ENCODE results near the gene TSPEAR.

Gene TSPEAR

GRCh38 chr21:44486302-44486701 lies 225.1 kb downstream of the TSPEAR start:
- no peak overlapping the region for H3K27ac ChIP-seq
- H3K36me3 ChIP-seq = no peaks in the 10 kb centered on the region
- H3K4me1 ChIP-seq (ENCODE audit: control insufficient read depth in 1 of 2, insufficient read depth in 1 of 2, low read depth in 1 of 2, low read length in 1 of 2) = no peaks in the 10 kb centered on the region
- H3K27me3 ChIP-seq = peaks cover 27% of the 10 kb centered on the region
- TF ChIP-seq CTCF (IDR thresholded peaks at IDR 0.05) = no peak
- no peaks in the 10 kb centered on the region for H3K9me3 ChIP-seq
- H3K4me3 ChIP-seq (ENCODE audit: low read depth in 1 of 2, low read length in 1 of 2) = no peak overlapping the region

- Histone ChIP-seq H3K27ac (no peak overlapping the region), H3K4me1 (ENCODE audit: control insufficient read depth in 1 of 2, insufficient read depth in 1 of 2, low read depth in 1 of 2, low read length in 1 of 2) (no peaks in the 10 kb centered on the region), H3K9me3 (no peaks in the 10 kb centered on the region), H3K4me3 (ENCODE audit: low read depth in 1 of 2, low read length in 1 of 2) (no peak overlapping the region), H3K27me3 (peaks cover 27% of the 10 kb centered on the region), H3K36me3 (no peaks in the 10 kb centered on the region)
- TF ChIP-seq CTCF (IDR thresholded peaks at IDR 0.05) = no peak
Observed at GRCh38 chr21:44485796-44486195, 225.6 kb downstream of the TSPEAR start.

- Histone ChIP-seq H3K9me3 (no peaks in the 10 kb centered on the region), H3K36me3 (no peaks in the 10 kb centered on the region), H3K4me3 (ENCODE audit: low read depth in 1 of 2, low read length in 1 of 2) (no peak overlapping the region), H3K27ac (no peak overlapping the region), H3K4me1 (ENCODE audit: control insufficient read depth in 1 of 2, insufficient read depth in 1 of 2, low read depth in 1 of 2, low read length in 1 of 2) (no peaks in the 10 kb centered on the region), H3K27me3 (peaks cover 26% of the 10 kb centered on the region)
- no peak for TF ChIP-seq CTCF (IDR thresholded peaks at IDR 0.05)
Observed at GRCh38 chr21:44485254-44485793, 226.0 kb downstream of the TSPEAR start.

- Histone ChIP-seq H3K36me3 (no peaks in the 10 kb centered on the region), H3K27me3 (peaks cover 22% of the 10 kb centered on the region), H3K4me1 (ENCODE audit: control insufficient read depth in 1 of 2, insufficient read depth in 1 of 2, low read depth in 1 of 2, low read length in 1 of 2) (no peaks in the 10 kb centered on the region), H3K9me3 (no peaks in the 10 kb centered on the region), H3K4me3 (ENCODE audit: low read depth in 1 of 2, low read length in 1 of 2) (no peak overlapping the region), H3K27ac (no peak overlapping the region)
- no peak for TF ChIP-seq CTCF (IDR thresholded peaks at IDR 0.05)
Observed at GRCh38 chr21:44484498-44485253, 226.7 kb downstream of the TSPEAR start.

GRCh38 chr21:44483288-44484237 lies 227.8 kb downstream of the TSPEAR start:
- Histone ChIP-seq H3K9me3 (no peaks in the 10 kb centered on the region), H3K36me3 (no peaks in the 10 kb centered on the region), H3K4me3 (ENCODE audit: low read depth in 1 of 2, low read length in 1 of 2) (no peak overlapping the region), H3K4me1 (ENCODE audit: control insufficient read depth in 1 of 2, insufficient read depth in 1 of 2, low read depth in 1 of 2, low read length in 1 of 2) (peaks cover 3% of the 10 kb centered on the region in 2 experiments), H3K27me3 (peaks cover 22% of the 10 kb centered on the region), H3K27ac (no peak overlapping the region)
- no peak for TF ChIP-seq CTCF (IDR thresholded peaks at IDR 0.05)

Measured in neutrophil (primary cell).